ENCODE data around the gene MEGF11.

DNA sequence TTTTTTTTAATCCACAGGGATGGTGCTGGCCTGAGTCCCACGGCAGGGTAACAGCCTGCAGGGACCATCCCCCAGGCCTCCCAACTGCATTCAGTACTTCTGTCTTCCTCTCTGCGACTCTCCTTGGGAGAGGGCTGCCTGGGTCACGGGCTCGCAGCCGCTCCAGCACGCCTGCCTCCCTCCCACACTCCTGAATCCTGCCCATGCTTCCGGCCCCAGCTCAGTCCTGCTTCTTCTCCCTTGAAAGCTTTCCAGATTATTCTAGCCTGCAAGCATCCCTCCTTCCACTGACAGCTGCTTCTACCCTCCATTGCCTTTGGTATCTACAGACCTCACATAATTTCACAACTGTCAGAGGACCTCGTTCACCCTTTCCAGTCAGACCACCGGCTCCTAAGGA is 32.4 kb downstream of the MEGF11 start:
- TF ChIP-seq, protein P1, sequence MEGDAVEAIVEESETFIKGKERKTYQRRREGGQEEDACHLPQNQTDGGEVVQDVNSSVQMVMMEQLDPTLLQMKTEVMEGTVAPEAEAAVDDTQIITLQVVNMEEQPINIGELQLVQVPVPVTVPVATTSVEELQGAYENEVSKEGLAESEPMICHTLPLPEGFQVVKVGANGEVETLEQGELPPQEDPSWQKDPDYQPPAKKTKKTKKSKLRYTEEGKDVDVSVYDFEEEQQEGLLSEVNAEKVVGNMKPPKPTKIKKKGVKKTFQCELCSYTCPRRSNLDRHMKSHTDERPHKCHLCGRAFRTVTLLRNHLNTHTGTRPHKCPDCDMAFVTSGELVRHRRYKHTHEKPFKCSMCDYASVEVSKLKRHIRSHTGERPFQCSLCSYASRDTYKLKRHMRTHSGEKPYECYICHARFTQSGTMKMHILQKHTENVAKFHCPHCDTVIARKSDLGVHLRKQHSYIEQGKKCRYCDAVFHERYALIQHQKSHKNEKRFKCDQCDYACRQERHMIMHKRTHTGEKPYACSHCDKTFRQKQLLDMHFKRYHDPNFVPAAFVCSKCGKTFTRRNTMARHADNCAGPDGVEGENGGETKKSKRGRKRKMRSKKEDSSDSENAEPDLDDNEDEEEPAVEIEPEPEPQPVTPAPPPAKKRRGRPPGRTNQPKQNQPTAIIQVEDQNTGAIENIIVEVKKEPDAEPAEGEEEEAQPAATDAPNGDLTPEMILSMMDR (conservative IDR thresholded peaks at IDR 0.05 in 1 of 2, IDR thresholded peaks at IDR 0.05 in 1 of 2; ENCODE audit: low read depth in 1 of 2, low read length in 2 of 2): no peak
- TF ChIP-seq EZH2 (IDR thresholded peaks at IDR 0.05; ENCODE audit: low read length, missing control alignments): peak; percentile 13
